ENCODE measurements around the gene CENPU.
"Not testable (repeated sequence)": the region's sequence is repeated elsewhere in the genome, so short reads cannot be mapped to it uniquely, and the experiment has no call there.

CENPU gene

DNA sequence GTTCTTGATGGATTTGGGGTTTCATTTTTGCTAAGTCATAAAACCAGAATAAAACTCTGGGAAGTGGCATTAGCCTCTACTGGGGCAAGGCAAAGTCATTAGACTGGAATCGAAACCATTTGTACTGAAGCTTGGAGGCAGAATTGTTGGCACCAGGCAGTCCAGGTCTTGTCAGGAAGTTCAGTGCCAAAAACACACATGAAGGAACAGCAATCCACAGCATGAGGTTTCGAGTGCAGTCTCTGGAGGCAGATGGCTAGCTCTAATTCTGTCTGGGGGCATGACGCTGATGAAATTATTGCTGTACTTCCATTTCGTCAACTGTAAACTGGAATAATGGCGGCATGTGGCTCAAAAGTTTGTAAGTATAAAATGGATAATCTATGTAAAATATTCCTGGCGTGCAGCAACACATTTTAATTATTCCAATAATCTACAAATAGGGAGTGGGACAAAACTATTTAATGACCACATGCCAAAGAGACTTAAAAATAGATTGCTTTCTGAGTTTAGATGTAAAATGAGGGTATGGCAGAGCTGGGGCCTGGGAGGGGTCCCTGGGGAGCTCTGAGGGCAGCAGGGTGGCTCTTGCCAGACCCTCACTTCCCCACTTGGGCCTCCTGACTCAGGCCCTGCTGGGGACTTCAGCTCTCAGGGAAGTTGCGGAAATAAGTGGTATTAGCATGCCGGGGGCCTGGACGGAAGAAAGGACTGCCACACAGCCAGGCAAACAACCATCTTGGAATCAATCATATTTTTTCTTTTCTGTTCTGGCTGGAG, 18.8 kb upstream of the CENPU start:
- DNase-seq (ENCODE audit: low spot score), result no peak

DNA sequence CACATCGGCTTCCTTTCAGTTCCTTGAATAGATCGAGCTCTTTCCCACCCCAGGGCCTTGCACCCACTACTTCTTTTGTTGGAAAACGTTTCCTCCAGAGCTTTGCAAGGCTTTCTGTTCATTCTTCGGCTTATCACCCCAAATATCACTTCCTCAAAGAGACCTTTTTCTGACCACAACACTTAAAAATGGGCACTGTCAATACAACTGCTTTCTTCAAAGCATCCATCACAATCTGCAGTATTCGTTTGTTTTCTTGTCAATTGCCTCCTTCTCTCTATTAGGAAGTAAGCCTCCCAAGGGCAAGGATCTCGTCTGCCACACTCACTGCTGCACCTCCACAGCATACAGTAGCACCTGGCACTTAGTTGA, 17.7 kb upstream of the CENPU start:
- DNase-seq (ENCODE audit: low spot score), result no peak

DNA sequence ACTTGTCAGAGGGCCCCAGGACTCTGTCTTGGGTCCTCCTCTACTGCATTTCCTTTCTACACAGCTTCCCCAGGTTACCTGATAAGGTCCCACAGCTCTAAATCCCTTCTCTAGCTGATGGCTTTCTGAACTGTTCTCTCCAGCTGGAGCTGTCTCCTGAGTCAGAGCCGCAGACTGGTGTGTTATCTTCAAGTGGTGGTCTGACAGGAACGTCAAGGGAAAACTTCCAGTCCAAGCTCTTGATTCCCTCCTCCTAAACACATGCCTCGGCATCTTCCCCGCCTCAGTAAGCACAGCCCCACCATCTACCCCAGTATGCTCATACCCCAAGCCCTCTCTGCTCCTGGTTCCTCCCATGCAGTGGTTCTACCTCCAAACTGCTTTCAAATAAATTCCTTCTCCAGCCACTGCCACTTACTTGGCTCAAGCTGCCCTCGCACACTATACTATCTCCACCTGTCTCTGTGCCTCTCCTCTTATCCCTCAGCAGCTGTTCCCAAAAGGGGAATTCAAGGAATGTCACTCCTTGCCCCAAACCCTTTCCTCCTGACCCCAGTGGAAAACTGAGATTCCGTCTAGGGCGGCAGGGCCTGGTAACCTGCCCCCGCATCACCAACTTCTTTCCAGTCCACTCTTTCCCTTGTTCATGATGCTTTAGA, 17.2 kb upstream of the CENPU start:
- DNase-seq (ENCODE audit: low spot score), result no peak

GRCh38 chr4:184748251-184748652, 14.4 kb upstream of the CENPU start:
- DNase-seq (ENCODE audit: low spot score), result no peak

- DNase-seq (ENCODE audit: low spot score), result no peak
Measured at GRCh38 chr4:184747034-184747830, 13.3 kb upstream of the CENPU start.

DNA sequence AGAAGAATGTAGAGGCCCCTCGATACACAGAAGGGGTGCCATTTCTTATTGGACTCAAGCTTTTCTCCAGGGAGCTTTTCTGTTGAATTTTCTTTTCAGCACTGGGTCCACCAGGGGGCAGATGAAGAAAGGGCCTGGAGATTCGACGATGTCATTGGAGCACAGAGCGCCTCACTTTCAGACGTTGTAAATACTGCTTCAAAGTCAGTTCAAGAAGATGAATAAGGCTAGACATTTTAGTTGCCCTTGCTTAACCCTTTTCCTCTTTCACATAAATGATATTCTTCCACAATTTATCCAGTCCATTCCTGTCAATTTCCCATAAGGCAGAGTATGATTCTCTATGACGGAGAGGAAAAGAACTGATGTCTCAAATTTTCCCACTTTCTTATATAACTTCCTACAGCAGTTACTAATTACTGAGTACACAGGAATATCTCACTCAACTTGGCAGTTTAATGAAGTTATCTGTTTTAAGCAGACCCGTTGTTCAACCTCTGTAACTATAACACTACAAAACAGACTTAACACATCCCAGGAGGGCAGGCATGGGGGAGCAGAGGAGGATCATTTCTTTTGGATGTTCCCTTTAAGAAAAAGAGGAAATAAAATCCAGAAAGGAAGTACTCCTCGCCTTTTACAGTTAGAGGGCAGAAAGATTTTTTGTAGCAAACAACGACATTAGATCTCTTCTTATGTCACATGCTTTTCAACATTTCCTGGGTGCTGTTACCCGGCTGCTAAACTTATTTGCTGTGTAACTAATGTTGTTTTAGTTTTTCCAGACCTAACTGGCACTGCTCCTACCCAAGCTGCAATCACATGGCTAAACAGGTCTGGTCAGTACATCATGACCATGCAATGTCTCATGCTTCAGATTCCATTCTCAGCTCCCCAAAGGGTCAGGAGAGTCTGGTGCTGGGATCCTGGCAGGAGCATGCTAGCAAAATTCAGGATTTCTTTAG, 12.2 kb upstream of the CENPU start:
- DNase-seq (ENCODE audit: low spot score), result peak; percentile 88

- DNase-seq (ENCODE audit: low spot score), result no peak
Measured at GRCh38 chr4:184744236-184744635, 10.3 kb upstream of the CENPU start.

GRCh38 chr4:184743650-184744049, 9.8 kb upstream of the CENPU start:
- DNase-seq (ENCODE audit: low spot score), result no peak

GRCh38 chr4:184741651-184742050, 7.8 kb upstream of the CENPU start:
- not testable (repeated sequence) for DNase-seq (ENCODE audit: low spot score)

DNA sequence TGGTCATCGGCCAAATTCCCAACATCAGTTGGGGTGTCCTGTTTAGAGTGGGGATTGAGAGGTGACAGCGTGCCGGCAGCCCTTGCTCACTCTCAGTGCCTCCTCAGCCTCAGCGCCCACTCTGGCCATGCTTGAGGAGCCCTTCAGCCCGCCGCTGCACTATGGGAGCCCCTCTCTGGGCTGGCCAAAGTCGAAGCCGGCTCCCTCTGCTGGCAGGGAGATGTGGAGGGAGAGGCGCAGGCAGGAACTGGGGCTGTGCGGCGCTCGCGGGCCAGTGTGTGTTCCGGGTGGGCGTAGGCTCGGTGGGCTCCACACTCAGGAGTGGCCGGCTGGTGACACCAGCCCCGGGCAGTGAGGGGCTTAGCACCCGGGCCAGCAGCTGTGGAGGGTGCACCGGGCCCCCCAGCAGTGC, 7.1 kb upstream of the CENPU start:
- DNase-seq (ENCODE audit: low spot score), result no peak

- DNase-seq (ENCODE audit: low spot score), result not testable (repeated sequence)
Measured at GRCh38 chr4:184739575-184739974, 5.7 kb upstream of the CENPU start.

DNA sequence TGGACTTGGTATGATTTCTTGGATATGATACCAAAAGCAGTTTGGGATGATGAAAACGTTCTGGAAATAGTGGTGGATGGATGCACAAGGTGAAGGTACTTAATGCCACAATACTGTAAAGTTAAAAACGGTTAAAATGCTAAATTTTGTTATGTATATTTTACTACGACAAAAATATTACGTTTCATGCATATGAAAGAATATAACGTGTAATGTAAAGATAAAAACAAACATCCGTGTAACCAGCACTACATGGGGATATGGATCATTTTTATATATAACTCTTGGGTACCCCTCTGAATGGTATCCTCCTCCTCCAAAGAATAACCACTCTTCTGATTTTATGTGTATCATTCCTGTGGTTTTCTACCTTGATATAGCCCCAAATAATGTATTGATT, 862 bp upstream of the CENPU start:
- DNase-seq (ENCODE audit: low spot score), result no peak

GRCh38 chr4:184732126-184732525, 1.8 kb downstream of the CENPU start:
- DNase-seq (ENCODE audit: low spot score), result no peak

GRCh38 chr4:184731056-184731455, 2.8 kb downstream of the CENPU start:
- no peak for DNase-seq (ENCODE audit: low spot score)

DNA sequence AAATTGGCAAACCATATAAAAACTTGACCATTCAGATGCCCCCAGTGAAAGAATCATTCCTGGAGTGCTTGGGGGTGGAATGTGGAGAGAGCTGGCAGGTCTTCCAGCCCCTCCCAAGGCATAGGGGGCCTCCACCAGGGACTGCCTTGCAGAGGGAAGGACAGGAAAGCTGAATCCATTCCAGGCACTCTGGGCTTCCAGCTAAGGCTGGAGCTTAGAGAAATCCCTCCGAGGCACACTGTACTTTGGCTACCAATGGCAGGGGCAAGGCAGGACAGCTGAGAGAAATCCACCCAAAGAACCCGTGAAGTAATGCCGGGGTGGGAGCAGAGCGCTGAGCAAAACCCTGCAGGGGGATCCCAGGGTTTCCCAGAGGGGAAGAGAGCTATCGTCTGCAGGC, 4.0 kb downstream of the CENPU start:
- no peak for DNase-seq (ENCODE audit: low spot score)

GRCh38 chr4:184728858-184729257, 5.0 kb downstream of the CENPU start:
- DNase-seq (ENCODE audit: low spot score), result no peak

DNA sequence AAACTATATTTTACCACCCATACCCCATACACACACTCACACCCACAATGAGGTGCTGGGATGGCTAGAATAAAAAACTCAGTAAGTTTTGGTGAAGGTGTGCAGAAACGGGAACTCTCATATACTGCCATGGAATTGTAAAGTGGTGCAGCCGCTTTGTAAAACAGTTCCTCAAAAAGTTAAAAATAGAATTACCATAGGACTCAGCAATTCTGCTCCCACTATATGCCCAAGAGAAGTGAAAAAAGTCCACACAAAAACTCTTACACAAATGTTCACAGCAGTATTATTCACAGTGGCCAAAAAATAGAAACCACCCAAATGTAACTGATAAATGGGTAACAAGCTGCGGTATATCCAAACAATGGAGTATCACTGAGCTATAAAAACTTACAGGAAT, 6.5 kb downstream of the CENPU start:
- DNase-seq (ENCODE audit: low spot score), result no peak

- no peak for DNase-seq (ENCODE audit: low spot score)
Measured at GRCh38 chr4:184722798-184723197, 11.1 kb downstream of the CENPU start.

DNA sequence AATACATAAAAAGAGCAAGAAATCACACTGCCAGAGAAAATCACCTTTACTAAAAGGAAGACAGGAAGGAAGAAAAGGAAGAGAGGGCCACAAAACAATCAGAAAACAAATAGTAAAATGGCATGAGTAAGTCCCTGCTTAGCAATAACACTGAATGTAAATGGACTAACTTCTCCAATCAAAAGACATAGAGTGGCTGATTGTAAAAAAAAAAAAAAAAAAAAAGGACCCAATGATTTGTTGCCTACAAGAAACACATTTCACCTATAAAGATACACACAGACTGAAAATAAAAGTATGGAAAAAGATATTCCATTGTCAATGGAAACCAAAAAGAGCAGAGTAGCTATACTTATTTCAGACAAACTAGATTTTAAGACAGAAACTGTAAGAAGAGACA, 12.6 kb downstream of the CENPU start:
- DNase-seq (ENCODE audit: low spot score), result no peak

GRCh38 chr4:184719407-184719806, 14.5 kb downstream of the CENPU start:
- no peak for DNase-seq (ENCODE audit: low spot score)

DNA sequence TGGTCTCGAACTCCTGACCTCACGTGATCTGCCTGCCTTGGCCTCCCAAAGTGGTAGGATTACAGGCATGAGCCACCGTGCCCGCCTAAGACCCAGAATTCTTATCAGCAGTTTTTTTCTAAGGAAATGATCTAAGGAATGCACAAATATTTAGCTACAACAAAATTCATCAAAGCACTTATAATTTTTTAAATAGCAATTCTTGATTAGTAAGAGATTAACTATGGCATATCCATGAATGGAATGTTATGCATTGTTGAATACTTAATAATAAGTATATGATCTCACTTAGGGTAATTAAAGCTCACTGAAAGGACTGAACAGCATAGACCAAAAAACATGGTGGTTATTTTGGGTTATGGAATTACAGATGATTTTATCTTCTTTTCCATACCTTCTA, 18.4 kb downstream of the CENPU start:
- no peak for DNase-seq (ENCODE audit: low spot score)

DNA sequence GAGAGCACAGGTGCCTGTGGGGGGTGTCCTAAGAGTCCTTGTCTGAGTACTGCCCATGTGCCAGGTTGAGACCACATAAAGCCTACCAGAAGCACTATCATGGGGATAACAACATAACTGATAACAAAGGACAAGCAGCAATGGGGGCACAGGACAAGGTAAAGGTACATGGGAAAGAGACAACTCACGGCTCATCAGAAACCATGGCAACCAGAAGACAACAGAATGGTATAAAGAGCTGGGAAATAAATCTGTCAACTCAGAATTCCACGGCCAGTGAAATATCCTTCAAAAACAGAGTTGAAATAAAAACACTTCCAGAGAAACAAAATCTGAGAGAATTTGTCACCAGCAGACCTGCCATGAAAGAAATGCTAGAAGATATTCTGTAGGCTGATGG, 20.0 kb downstream of the CENPU start:
- DNase-seq (ENCODE audit: low spot score), result no peak
